ENCODE data around the gene C16orf54.
"Not testable (repeated sequence)": the region's sequence is repeated elsewhere in the genome, so short reads cannot be mapped to it uniquely, and the experiment has no call there.

Gene C16orf54

GRCh38 chr16:29745853-29746345, at the start of gene C16orf54:
Gene C16orf54 (minus strand): TSS chr16:29745990. CDS start chr16:29744951, 1,039 bp downstream.
- Histone ChIP-seq H3K9ac (ENCODE audit: low read depth, low read length) (no peak within 1 kb of the TSS), H3K4me1 (ENCODE audit: control insufficient read depth, insufficient read depth, low read length) (no peaks in the 10 kb centered on the region)

GRCh38 chr16:29794231-29794710, 48.5 kb upstream of the C16orf54 start:
- Histone ChIP-seq H3K9ac (ENCODE audit: low read depth, low read length) (no peak overlapping the region), H3K4me1 (ENCODE audit: control insufficient read depth, insufficient read depth, low read length) (peaks cover 11% of the 10 kb centered on the region), H3K27me3 (ENCODE audit: control insufficient read depth, insufficient read depth, low read length) (no peaks in the 10 kb centered on the region), H3K9me3 (ENCODE audit: control insufficient read depth, insufficient read depth, low read length) (no peaks in the 10 kb centered on the region), H3K4me3 (ENCODE audit: low read depth, low read length) (no peak overlapping the region), H3K36me3 (ENCODE audit: control insufficient read depth, insufficient read depth, low read length) (peaks cover 30% of the 10 kb centered on the region)

More at GRCh38 chr16:29745853-29746345, at the start of gene C16orf54:
- no peaks in the 10 kb centered on the region for H3K27me3 ChIP-seq (ENCODE audit: control insufficient read depth, insufficient read depth, low read length)
- no peaks in the 10 kb centered on the region for H3K36me3 ChIP-seq (ENCODE audit: control insufficient read depth, insufficient read depth, low read length)
- H3K9me3 ChIP-seq (ENCODE audit: control insufficient read depth, insufficient read depth, low read length): no peaks in the 10 kb centered on the region
- H3K4me3 ChIP-seq (ENCODE audit: low read depth, low read length): no peak within 1 kb of the TSS

GRCh38 chr16:29793153-29793552, 47.4 kb upstream of the C16orf54 start:
- not testable (repeated sequence) for H3K9me3 ChIP-seq (ENCODE audit: control insufficient read depth, insufficient read depth, low read length); H3K27me3 ChIP-seq (ENCODE audit: control insufficient read depth, insufficient read depth, low read length); H3K4me3 ChIP-seq (ENCODE audit: low read depth, low read length); H3K9ac ChIP-seq (ENCODE audit: low read depth, low read length)
- peaks cover 11% of the 10 kb centered on the region for H3K4me1 ChIP-seq (ENCODE audit: control insufficient read depth, insufficient read depth, low read length)
- peaks cover 18% of the 10 kb centered on the region for H3K36me3 ChIP-seq (ENCODE audit: control insufficient read depth, insufficient read depth, low read length)

- Histone ChIP-seq H3K9ac (ENCODE audit: low read depth, low read length) (peak overlapping the region; percentile 80), H3K27me3 (ENCODE audit: control insufficient read depth, insufficient read depth, low read length) (peaks cover 3% of the 10 kb centered on the region), H3K36me3 (ENCODE audit: control insufficient read depth, insufficient read depth, low read length) (peaks cover 9% of the 10 kb centered on the region), H3K4me3 (ENCODE audit: low read depth, low read length) (peak overlapping the region; percentile 98), H3K4me1 (ENCODE audit: control insufficient read depth, insufficient read depth, low read length) (peaks cover 11% of the 10 kb centered on the region), H3K9me3 (ENCODE audit: control insufficient read depth, insufficient read depth, low read length) (no peaks in the 10 kb centered on the region)
Measured at GRCh38 chr16:29791845-29792807, 46.3 kb upstream of the C16orf54 start.

GRCh38 chr16:29790949-29791844, 45.4 kb upstream of the C16orf54 start:
- Histone ChIP-seq H3K9me3 (ENCODE audit: control insufficient read depth, insufficient read depth, low read length) (no peaks in the 10 kb centered on the region), H3K36me3 (ENCODE audit: control insufficient read depth, insufficient read depth, low read length) (peaks cover 5% of the 10 kb centered on the region), H3K4me1 (ENCODE audit: control insufficient read depth, insufficient read depth, low read length) (peaks cover 11% of the 10 kb centered on the region), H3K4me3 (ENCODE audit: low read depth, low read length) (peak overlapping the region; percentile 98), H3K9ac (ENCODE audit: low read depth, low read length) (peak overlapping the region; percentile 80), H3K27me3 (ENCODE audit: control insufficient read depth, insufficient read depth, low read length) (peaks cover 3% of the 10 kb centered on the region)

- H3K9me3 ChIP-seq (ENCODE audit: control insufficient read depth, insufficient read depth, low read length): no peaks in the 10 kb centered on the region
- peak within 1 kb of the TSS; percentile 98 for H3K4me3 ChIP-seq (ENCODE audit: low read depth, low read length)
- peaks cover 5% of the 10 kb centered on the region for H3K36me3 ChIP-seq (ENCODE audit: control insufficient read depth, insufficient read depth, low read length)
- peak within 1 kb of the TSS; percentile 99 for H3K9ac ChIP-seq (ENCODE audit: low read depth, low read length)
- peaks cover 11% of the 10 kb centered on the region for H3K4me1 ChIP-seq (ENCODE audit: control insufficient read depth, insufficient read depth, low read length)
- peaks cover 3% of the 10 kb centered on the region for H3K27me3 ChIP-seq (ENCODE audit: control insufficient read depth, insufficient read depth, low read length)
Measured at GRCh38 chr16:29790183-29790948, 44.6 kb upstream of the C16orf54 start, which contains the start of gene KIF22. Gene KIF22 (plus strand): TSS chr16:29790751. CDS start chr16:29790760, 9 bp downstream.

- peak overlapping the region; percentile 94 for H3K4me3 ChIP-seq (ENCODE audit: low read depth, low read length)
- H3K9me3 ChIP-seq (ENCODE audit: control insufficient read depth, insufficient read depth, low read length): no peaks in the 10 kb centered on the region
- H3K36me3 ChIP-seq (ENCODE audit: control insufficient read depth, insufficient read depth, low read length): peaks cover 5% of the 10 kb centered on the region
- H3K9ac ChIP-seq (ENCODE audit: low read depth, low read length): peak overlapping the region; percentile 99
- H3K4me1 ChIP-seq (ENCODE audit: control insufficient read depth, insufficient read depth, low read length): peaks cover 11% of the 10 kb centered on the region
- H3K27me3 ChIP-seq (ENCODE audit: control insufficient read depth, insufficient read depth, low read length): peaks cover 3% of the 10 kb centered on the region
Measured at GRCh38 chr16:29789775-29790182, 44.0 kb upstream of the C16orf54 start.

GRCh38 chr16:29787155-29787554, 41.4 kb upstream of the C16orf54 start:
- H3K9me3 ChIP-seq (ENCODE audit: control insufficient read depth, insufficient read depth, low read length); H3K4me1 ChIP-seq (ENCODE audit: control insufficient read depth, insufficient read depth, low read length); H3K4me3 ChIP-seq (ENCODE audit: low read depth, low read length): not testable (repeated sequence)

GRCh38 chr16:29784901-29785500, 39.2 kb upstream of the C16orf54 start:
- Histone ChIP-seq H3K4me1 (ENCODE audit: control insufficient read depth, insufficient read depth, low read length) (peaks cover 2% of the 10 kb centered on the region), H3K9ac (ENCODE audit: low read depth, low read length) (no peak overlapping the region), H3K36me3 (ENCODE audit: control insufficient read depth, insufficient read depth, low read length) (no peaks in the 10 kb centered on the region), H3K4me3 (ENCODE audit: low read depth, low read length) (peak overlapping the region; percentile 64), H3K27me3 (ENCODE audit: control insufficient read depth, insufficient read depth, low read length) (peaks cover 12% of the 10 kb centered on the region), H3K9me3 (ENCODE audit: control insufficient read depth, insufficient read depth, low read length) (no peaks in the 10 kb centered on the region)

More at GRCh38 chr16:29787155-29787554, 41.4 kb upstream of the C16orf54 start:
- not testable (repeated sequence) for H3K27me3 ChIP-seq (ENCODE audit: control insufficient read depth, insufficient read depth, low read length); H3K36me3 ChIP-seq (ENCODE audit: control insufficient read depth, insufficient read depth, low read length); H3K9ac ChIP-seq (ENCODE audit: low read depth, low read length)

- H3K9ac ChIP-seq (ENCODE audit: low read depth, low read length): no peak overlapping the region
- no peaks in the 10 kb centered on the region for H3K4me1 ChIP-seq (ENCODE audit: control insufficient read depth, insufficient read depth, low read length)
- no peaks in the 10 kb centered on the region for H3K36me3 ChIP-seq (ENCODE audit: control insufficient read depth, insufficient read depth, low read length)
- H3K4me3 ChIP-seq (ENCODE audit: low read depth, low read length): no peak overlapping the region
- H3K27me3 ChIP-seq (ENCODE audit: control insufficient read depth, insufficient read depth, low read length): peaks cover 15% of the 10 kb centered on the region
- no peaks in the 10 kb centered on the region for H3K9me3 ChIP-seq (ENCODE audit: control insufficient read depth, insufficient read depth, low read length)
Measured at GRCh38 chr16:29784157-29784556, 38.4 kb upstream of the C16orf54 start.
